SK-N-MC (cell line): Measurements from ENCODE around the gene MBNL2.

Source experiments
- DNase-seq: peaks from one replicate; pipeline ENCODE4 v3.0.0-alpha.2; 2011; ENCODE audit warnings: low read depth, low spot score
- H3K27ac ChIP-seq: fragments of 200-600 bp; sonication (generic); 2 replicates; pipeline ENCODE4 v1.5.1; 2016; ENCODE audit warnings: mixed run types
- H3K36me3 ChIP-seq: fragments of 200-600 bp; sonication (generic); 2 replicates; pipeline ENCODE4 v1.6.1; 2017; ENCODE audit warnings: antibody characterized with exemption, low read length, mixed read lengths; ENCODE audit not compliant: insufficient read depth
- H3K4me3 ChIP-seq: fragments of 200-600 bp; sonication (generic); 2 replicates; pipeline ENCODE4 v1.5.1; 2016
- H3K9ac ChIP-seq: fragments of 200-600 bp; sonication (generic); 2 replicates; pipeline ENCODE4 v1.8.0; 2017; ENCODE audit warnings: mixed run types, mixed read lengths; ENCODE audit not compliant: insufficient read length
- H3K9me3 ChIP-seq: fragments of 200-600 bp; sonication (generic); 2 replicates; pipeline ENCODE4 v1.6.1; 2017; ENCODE audit warnings: low read depth, mild to moderate bottlenecking, antibody characterized with exemption, low read length, moderate library complexity, mixed read lengths
- EZH2 ChIP-seq: fragments of 200-600 bp; sonication (generic); IDR thresholded peaks from one replicate; pipeline ENCODE4 v1.6.1; 2017; ENCODE audit warnings: antibody characterized with exemption
- FOXP2 ChIP-seq: optimal IDR thresholded peaks from 2 replicates; pipeline ENCODE3; 2011; ENCODE audit warnings: mild to moderate bottlenecking, moderate library complexity; ENCODE audit not compliant: insufficient read depth; ENCODE audit errors: extremely low read length, control extremely low read depth
- POLR2AphosphoS5 ChIP-seq: IDR thresholded peaks from 2 replicates; pipeline ENCODE4 v1.6.1; 2012; ENCODE audit warnings: mild to moderate bottlenecking, low read depth, low read length, borderline replicate concordance

MBNL2 gene

DNA sequence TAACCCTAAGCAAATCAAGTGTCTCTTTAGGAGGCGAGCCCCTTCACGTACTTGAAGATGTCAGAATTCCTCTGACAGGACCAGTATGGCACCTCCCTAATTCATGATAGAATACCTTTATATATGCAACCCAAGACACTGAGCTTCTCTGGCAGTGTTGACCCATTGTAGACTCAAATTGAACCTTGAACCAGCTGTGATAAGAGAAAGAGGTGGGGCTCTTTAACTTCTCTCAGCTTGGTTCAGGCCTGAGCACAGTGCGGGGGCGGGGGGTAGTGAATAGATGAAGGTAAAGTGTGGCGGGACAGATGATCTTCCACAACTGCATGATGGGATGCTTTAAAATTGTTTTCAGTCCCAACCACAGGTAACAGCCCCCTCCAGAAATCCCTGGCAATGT is 12.1 kb downstream of the MBNL2 start:
- H3K9ac ChIP-seq = no peak overlapping the region
- TF ChIP-seq EZH2 (no peak), FOXP2 (no peak), POLR2AphosphoS5 (no peak)
- no peaks in the 10 kb centered on the region; the same call in 1 of the 2 replicates for H3K36me3 ChIP-seq
- H3K4me3 ChIP-seq = no peak overlapping the region
- no peaks in the 10 kb centered on the region for H3K9me3 ChIP-seq
- no peak for DNase-seq
- no peak overlapping the region for H3K27ac ChIP-seq

- Histone ChIP-seq H3K9me3 (no peaks in the 10 kb centered on the region), H3K27ac (no peak overlapping the region), H3K36me3 (no peaks in the 10 kb centered on the region; the same call in 1 of the 2 replicates), H3K9ac (no peak overlapping the region), H3K4me3 (no peak overlapping the region)
- no peak for DNase-seq
- TF ChIP-seq EZH2 (no peak), FOXP2 (no peak), POLR2AphosphoS5 (no peak)
These were observed 12.6 kb downstream of the MBNL2 start for GRCh38 chr13:97234742-97235141.

DNA sequence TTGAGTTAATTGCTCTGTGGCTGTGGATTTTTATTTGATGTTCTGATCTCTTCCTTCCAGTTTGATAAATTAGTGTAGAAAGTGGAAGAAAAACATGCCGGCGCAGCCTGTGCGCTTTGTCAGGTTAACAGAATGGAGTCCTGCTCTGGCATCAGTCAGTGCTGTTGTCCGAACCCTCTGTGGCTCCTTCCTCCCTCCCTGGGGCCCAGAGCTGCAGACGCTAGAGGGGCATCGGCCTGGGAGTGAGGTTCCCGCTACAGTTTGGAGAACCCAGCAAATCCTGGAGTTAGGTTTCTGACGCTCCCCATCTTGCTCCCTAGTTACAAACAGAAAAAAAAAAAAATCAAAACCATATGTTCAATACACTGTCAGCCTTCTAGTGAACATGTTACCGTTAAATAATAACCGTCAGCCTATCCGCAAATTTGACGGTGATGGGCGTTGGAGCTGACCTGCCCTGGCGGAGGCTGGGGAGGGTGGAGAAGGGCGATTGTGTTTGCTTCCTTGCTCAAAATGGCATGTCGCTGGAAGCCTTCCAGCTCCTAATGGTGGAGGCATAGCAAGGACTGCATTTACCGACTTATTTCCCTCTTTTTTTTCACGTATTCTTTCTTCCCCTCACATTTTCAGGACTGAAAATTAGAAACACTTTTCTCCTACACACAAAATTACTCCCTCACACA is 13.6 kb downstream of the MBNL2 start:
- Histone ChIP-seq H3K9me3 (no peaks in the 10 kb centered on the region), H3K36me3 (no peaks in the 10 kb centered on the region; the same call in 1 of the 2 replicates), H3K4me3 (no peak overlapping the region), H3K27ac (no peak overlapping the region), H3K9ac (no peak overlapping the region)
- no peak for DNase-seq
- TF ChIP-seq FOXP2 = no peak
- TF ChIP-seq POLR2AphosphoS5 = no peak
- no peak for TF ChIP-seq EZH2

- no peaks in the 10 kb centered on the region; the same call in 1 of the 2 replicates for H3K36me3 ChIP-seq
- H3K27ac ChIP-seq = no peak overlapping the region
- no peak for TF ChIP-seq FOXP2
- TF ChIP-seq EZH2 = no peak
- TF ChIP-seq POLR2AphosphoS5 = no peak
- no peaks in the 10 kb centered on the region for H3K9me3 ChIP-seq
- H3K9ac ChIP-seq = no peak overlapping the region
- DNase-seq = no peak
- no peak overlapping the region for H3K4me3 ChIP-seq
These were observed 15.3 kb downstream of the MBNL2 start for GRCh38 chr13:97237388-97237787.

- H3K27ac ChIP-seq = no peak overlapping the region
- no peaks in the 10 kb centered on the region; the same call in 1 of the 2 replicates for H3K36me3 ChIP-seq
- TF ChIP-seq EZH2 = no peak
- no peak for TF ChIP-seq FOXP2
- TF ChIP-seq POLR2AphosphoS5 = no peak
- no peak overlapping the region for H3K4me3 ChIP-seq
- H3K9ac ChIP-seq = no peak overlapping the region
- DNase-seq = no peak
- H3K9me3 ChIP-seq = no peaks in the 10 kb centered on the region
These were observed 16.3 kb downstream of the MBNL2 start for GRCh38 chr13:97238432-97238831.

DNA sequence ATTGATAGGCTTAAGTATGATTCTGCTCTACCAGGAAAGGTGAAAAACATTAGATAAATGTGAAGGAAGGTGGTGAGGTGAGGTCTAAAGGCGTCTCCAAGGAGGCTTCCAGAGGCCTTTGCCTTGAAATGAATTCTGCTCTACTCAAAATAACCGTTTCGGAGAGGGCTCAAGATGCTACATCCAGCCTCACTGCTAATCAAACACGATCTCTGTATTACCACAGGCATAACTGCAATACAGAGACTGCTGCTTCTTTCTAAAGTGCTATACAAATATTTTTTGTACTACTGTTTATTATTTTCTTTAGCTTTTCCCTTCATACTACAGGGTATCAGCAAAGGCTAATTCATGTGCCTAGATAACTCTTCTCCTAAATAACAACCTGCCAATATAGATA is 16.8 kb downstream of the MBNL2 start:
- H3K9ac ChIP-seq = no peak overlapping the region
- no peak for DNase-seq
- H3K4me3 ChIP-seq = no peak overlapping the region
- TF ChIP-seq EZH2 = no peak
- H3K36me3 ChIP-seq = no peaks in the 10 kb centered on the region; the same call in 1 of the 2 replicates
- no peak overlapping the region for H3K27ac ChIP-seq
- no peaks in the 10 kb centered on the region for H3K9me3 ChIP-seq

GRCh38 chr13:97239306-97239705 is 17.2 kb downstream of the MBNL2 start:
- no peaks in the 10 kb centered on the region for H3K9me3 ChIP-seq
- no peaks in the 10 kb centered on the region for H3K36me3 ChIP-seq
- DNase-seq = no peak
- H3K4me3 ChIP-seq = no peak overlapping the region
- no peak overlapping the region for H3K9ac ChIP-seq
- no peak overlapping the region for H3K27ac ChIP-seq
- TF ChIP-seq FOXP2 (no peak), EZH2 (no peak), POLR2AphosphoS5 (no peak)

DNA sequence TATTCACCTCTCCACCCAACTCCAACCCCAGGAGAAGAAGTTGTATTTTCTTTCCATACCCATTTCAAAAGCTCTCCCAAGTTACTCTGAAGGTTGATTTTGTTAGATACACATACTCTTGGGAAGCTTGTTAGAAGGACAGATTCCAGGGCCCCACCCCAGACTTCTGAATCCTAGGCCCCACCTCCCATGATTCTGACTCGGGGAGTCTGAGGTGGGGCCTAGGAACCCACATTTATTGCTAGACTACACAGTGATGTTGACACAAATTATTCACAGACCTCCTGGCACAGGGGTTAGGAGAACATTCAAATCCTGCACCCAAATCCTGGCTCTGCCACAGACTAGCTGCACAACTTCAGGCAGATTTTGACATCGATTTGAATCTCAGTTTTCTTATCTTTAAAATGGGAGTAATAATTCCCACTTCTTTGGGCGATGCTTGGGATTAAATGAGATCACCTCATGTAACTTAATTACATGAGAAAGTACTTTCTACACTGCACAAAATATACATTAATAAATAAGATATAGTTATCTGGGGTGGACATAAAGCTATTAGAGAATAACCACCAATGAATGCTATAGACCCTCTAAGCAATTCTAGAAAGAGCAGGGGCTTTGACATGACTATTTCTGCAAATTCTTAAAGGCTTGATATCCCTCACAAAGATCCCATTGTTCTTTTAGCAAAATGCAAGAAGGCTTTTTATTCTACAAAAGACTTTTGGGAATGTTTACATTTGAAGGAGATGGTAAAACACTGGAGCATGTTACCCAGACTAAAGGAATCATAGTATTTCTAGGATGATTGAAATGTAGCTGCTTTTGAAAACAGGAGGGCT is 18.0 kb downstream of the MBNL2 start:
- H3K4me3 ChIP-seq = no peak overlapping the region
- DNase-seq = no peak
- H3K27ac ChIP-seq = no peak overlapping the region
- no peak for TF ChIP-seq POLR2AphosphoS5
- no peak for TF ChIP-seq FOXP2
- H3K9me3 ChIP-seq = no peaks in the 10 kb centered on the region
- no peak overlapping the region for H3K9ac ChIP-seq
- H3K36me3 ChIP-seq = no peaks in the 10 kb centered on the region
